Mesothelial cell of epicardium (in vitro differentiated cells): ENCODE results near the gene PDE7B. TPM values are rescaled to one million over a fixed set of nuclear protein-coding genes. Genes with fewer than 3 reads are reported as not detected.
"Not testable (repeated sequence)": the region's sequence is repeated elsewhere in the genome, so short reads cannot be mapped to it uniquely, and the experiment has no call there.

Experiments used
- DNase-seq, 2 experiments: peaks; one replicate each; pipeline ENCODE4 v3.0.0; 2021; ENCODE audit warnings: low spot score in 2 of 2; ENCODE audit not compliant: unreplicated experiment in 2 of 2
- H3K27ac Mint-ChIP-seq: 2 replicates; pipeline ENCODE4 v1.8.0; 2021; ENCODE audit warnings: mixed read lengths
- H3K27me3 Mint-ChIP-seq: 2 replicates; pipeline ENCODE4 v1.8.0; 2021; ENCODE audit warnings: low read depth, mixed read lengths
- H3K36me3 Mint-ChIP-seq: 2 replicates; pipeline ENCODE4 v1.8.0; 2021; ENCODE audit warnings: mixed read lengths
- H3K4me1 Mint-ChIP-seq: 2 replicates; pipeline ENCODE4 v1.8.0; 2021; ENCODE audit warnings: mixed read lengths
- H3K4me3 Mint-ChIP-seq: 2 replicates; pipeline ENCODE4 v1.8.0; 2021; ENCODE audit warnings: mild to moderate bottlenecking, moderate library complexity, mixed read lengths
- H3K9me3 Mint-ChIP-seq: 2 replicates; pipeline ENCODE4 v1.8.0; 2021; ENCODE audit warnings: mixed read lengths
- CTCF ChIP-seq: fragments of 200-600 bp; sonication (generic); IDR thresholded peaks from one replicate; pipeline ENCODE4 v1.5.0; 2021; ENCODE audit warnings: antibody characterized with exemption; ENCODE audit not compliant: unreplicated experiment
- total RNA-seq: library from RNA; stranded (reverse); gene quantifications from 3 replicates; pipeline ENCODE4 v1.2.1, GENCODE V29; 2021

The PDE7B gene
- total RNA-seq, 1 donor from 2014 or later: 18.2 TPM

GRCh38 chr6:136137008-136137692 lies 285.6 kb downstream of the PDE7B start:
- H3K9me3 Mint-ChIP-seq: peaks cover 7% of the 10 kb centered on the region
- peaks cover 10% of the 10 kb centered on the region for H3K36me3 Mint-ChIP-seq
- TF ChIP-seq CTCF: no peak
- DNase-seq: no peak
- H3K4me3 Mint-ChIP-seq: no peak overlapping the region
- peak overlapping the region; percentile 43 for H3K27ac Mint-ChIP-seq
- H3K27me3 Mint-ChIP-seq: no peaks in the 10 kb centered on the region
- peaks cover 32% of the 10 kb centered on the region for H3K4me1 Mint-ChIP-seq

- DNase-seq: no peak
- H3K27ac Mint-ChIP-seq: no peak overlapping the region
- H3K4me1 Mint-ChIP-seq: peaks cover 32% of the 10 kb centered on the region
- TF ChIP-seq CTCF: no peak
- no peak overlapping the region for H3K4me3 Mint-ChIP-seq
- H3K27me3 Mint-ChIP-seq: no peaks in the 10 kb centered on the region
- peaks cover 13% of the 10 kb centered on the region for H3K9me3 Mint-ChIP-seq
- peaks cover 11% of the 10 kb centered on the region for H3K36me3 Mint-ChIP-seq
Observed at GRCh38 chr6:136137739-136138402, 286.4 kb downstream of the PDE7B start.

- Mint-ChIP-seq H3K4me1 (peaks cover 26% of the 10 kb centered on the region), H3K36me3 (peaks cover 11% of the 10 kb centered on the region), H3K9me3 (peaks cover 15% of the 10 kb centered on the region)
- H3K27me3 Mint-ChIP-seq, H3K4me3 Mint-ChIP-seq, DNase-seq, H3K27ac Mint-ChIP-seq: not testable (repeated sequence)
Observed at GRCh38 chr6:136139111-136139510, 287.6 kb downstream of the PDE7B start.

- H3K4me3 Mint-ChIP-seq: no peak overlapping the region
- TF ChIP-seq CTCF: no peak
- H3K36me3 Mint-ChIP-seq: peaks cover 11% of the 10 kb centered on the region
- no peak for DNase-seq
- H3K27ac Mint-ChIP-seq: no peak overlapping the region
- H3K9me3 Mint-ChIP-seq: peaks cover 15% of the 10 kb centered on the region
- no peaks in the 10 kb centered on the region for H3K27me3 Mint-ChIP-seq
- peaks cover 2% of the 10 kb centered on the region for H3K4me1 Mint-ChIP-seq
Observed at GRCh38 chr6:136144251-136145023, 292.9 kb downstream of the PDE7B start.

- H3K27ac Mint-ChIP-seq: no peak overlapping the region
- H3K4me1 Mint-ChIP-seq: peaks cover 2% of the 10 kb centered on the region
- peaks cover 15% of the 10 kb centered on the region for H3K9me3 Mint-ChIP-seq
- H3K36me3 Mint-ChIP-seq: peaks cover 8% of the 10 kb centered on the region
- H3K27me3 Mint-ChIP-seq: no peaks in the 10 kb centered on the region
- no peak overlapping the region for H3K4me3 Mint-ChIP-seq
- TF ChIP-seq CTCF: no peak
- DNase-seq: no peak
Observed at GRCh38 chr6:136146130-136146529, 294.6 kb downstream of the PDE7B start.

- H3K27ac Mint-ChIP-seq: no peak overlapping the region
- peaks cover 6% of the 10 kb centered on the region for H3K9me3 Mint-ChIP-seq
- no peak for DNase-seq
- H3K4me3 Mint-ChIP-seq: no peak overlapping the region
- peaks cover 3% of the 10 kb centered on the region for H3K36me3 Mint-ChIP-seq
- H3K27me3 Mint-ChIP-seq: no peaks in the 10 kb centered on the region
- peaks cover 2% of the 10 kb centered on the region for H3K4me1 Mint-ChIP-seq
- TF ChIP-seq CTCF: no peak
Observed at GRCh38 chr6:136147342-136147741, 295.8 kb downstream of the PDE7B start.
